ENCODE data around the gene MYO15A.
"Not testable (repeated sequence)": the region's sequence is repeated elsewhere in the genome, so short reads cannot be mapped to it uniquely, and the experiment has no call there.

Gene MYO15A

GRCh38 chr17:18216906-18217305 lies 108.3 kb downstream of the MYO15A start:
- DNase-seq (ENCODE audit: low read depth in 1 of 2, low spot score in 1 of 2): not testable (repeated sequence)

GRCh38 chr17:18217412-18218015 lies 109.0 kb downstream of the MYO15A start:
- peak; percentile 50 to 53 for DNase-seq (ENCODE audit: low read depth in 1 of 2, low spot score in 1 of 2)

GRCh38 chr17:18218756-18219415 lies 110.3 kb downstream of the MYO15A start:
- DNase-seq (ENCODE audit: low read depth in 1 of 2, low spot score in 1 of 2): no peak

- DNase-seq (ENCODE audit: low read depth in 1 of 2, low spot score in 1 of 2): no peak
Measured at GRCh38 chr17:18224053-18224386, 115.5 kb downstream of the MYO15A start.

GRCh38 chr17:18224387-18225120 lies 116.0 kb downstream of the MYO15A start:
- no peak for DNase-seq (ENCODE audit: low read depth in 1 of 2, low spot score in 1 of 2)

GRCh38 chr17:18225121-18225641 lies 116.6 kb downstream of the MYO15A start, which contains the start of gene LLGL1:
TSS of gene LLGL1 (plus strand) at chr17:18225635. CDS start at chr17:18225683, 48 bp downstream.
- peak; percentile 88 to 93 for DNase-seq (ENCODE audit: low read depth in 1 of 2, low spot score in 1 of 2)

- no peak for DNase-seq (ENCODE audit: low read depth in 1 of 2, low spot score in 1 of 2)
Measured at GRCh38 chr17:18225642-18226283, 117.2 kb downstream of the MYO15A start.

GRCh38 chr17:18226284-18226945 lies 117.9 kb downstream of the MYO15A start:
- no peak for DNase-seq (ENCODE audit: low read depth in 1 of 2, low spot score in 1 of 2)

- no peak for DNase-seq (ENCODE audit: low read depth in 1 of 2, low spot score in 1 of 2)
Measured at GRCh38 chr17:18227635-18228034, 119.1 kb downstream of the MYO15A start.

- no peak for DNase-seq (ENCODE audit: low read depth in 1 of 2, low spot score in 1 of 2)
Measured at GRCh38 chr17:18228176-18228682, 119.7 kb downstream of the MYO15A start.

- no peak for DNase-seq (ENCODE audit: low read depth in 1 of 2, low spot score in 1 of 2)
Measured at GRCh38 chr17:18229254-18229653, 120.7 kb downstream of the MYO15A start.

All from activated CD4-positive, alpha-beta T cell treated with anti-CD3 and anti-CD28 coated beads, Interleukin-2, amount 50 U/mL, for 24 hours (primary cell).